Measurements from ENCODE around the gene TRERF1.
"Not testable (repeated sequence)": the region's sequence is repeated elsewhere in the genome, so short reads cannot be mapped to it uniquely, and the experiment has no call there.

The TRERF1 gene

GRCh38 chr6:42450477-42451332, 1.0 kb downstream of the TRERF1 start:
- DNase-seq = no peak

- no peak for DNase-seq
These were observed 1.7 kb downstream of the TRERF1 start for GRCh38 chr6:42449917-42450476.

- no peak for DNase-seq
These were observed 2.6 kb downstream of the TRERF1 start for GRCh38 chr6:42448927-42449659.

GRCh38 chr6:42448391-42448790, 3.3 kb downstream of the TRERF1 start:
- no peak for DNase-seq

GRCh38 chr6:42446996-42447395, 4.7 kb downstream of the TRERF1 start:
- no peak for DNase-seq

- DNase-seq = no peak
These were observed 5.4 kb downstream of the TRERF1 start for GRCh38 chr6:42446370-42446769.

- DNase-seq = not testable (repeated sequence)
These were observed 5.8 kb downstream of the TRERF1 start for GRCh38 chr6:42445955-42446354.

GRCh38 chr6:42443312-42444060, 8.2 kb downstream of the TRERF1 start:
- no peak for DNase-seq

- DNase-seq = no peak
These were observed 10.0 kb downstream of the TRERF1 start for GRCh38 chr6:42441697-42442081.

- no peak for DNase-seq
These were observed 10.7 kb downstream of the TRERF1 start for GRCh38 chr6:42440778-42441696.

- DNase-seq = no peak
These were observed 11.7 kb downstream of the TRERF1 start for GRCh38 chr6:42440027-42440426.

- no peak for DNase-seq
These were observed 14.9 kb downstream of the TRERF1 start for GRCh38 chr6:42436825-42437224.

GRCh38 chr6:42434237-42434636, 17.5 kb downstream of the TRERF1 start:
- DNase-seq = no peak

- no peak for DNase-seq
These were observed 18.3 kb downstream of the TRERF1 start for GRCh38 chr6:42433409-42433808.

- no peak for DNase-seq
These were observed 19.8 kb downstream of the TRERF1 start for GRCh38 chr6:42431877-42432276.

- no peak for DNase-seq
These were observed 20.4 kb downstream of the TRERF1 start for GRCh38 chr6:42431356-42431755.

- no peak for DNase-seq
These were observed 21.9 kb downstream of the TRERF1 start for GRCh38 chr6:42429836-42430235.

GRCh38 chr6:42429042-42429585, 22.6 kb downstream of the TRERF1 start:
- no peak for DNase-seq

GRCh38 chr6:42428326-42429041, 23.2 kb downstream of the TRERF1 start:
- DNase-seq = no peak

GRCh38 chr6:42427871-42428270, 23.9 kb downstream of the TRERF1 start:
- DNase-seq = no peak

GRCh38 chr6:42426191-42426590, 25.5 kb downstream of the TRERF1 start:
- no peak for DNase-seq

Measured in GOT3 (cell line).